Activated naive CD4-positive, alpha-beta T cell treated with anti-CD3 and anti-CD28 coated beads, Interleukin-2, amount 50 U/mL, for 16 hours (primary cell): ENCODE data around the gene NPSR1.
"Not testable (repeated sequence)": the region's sequence is repeated elsewhere in the genome, so short reads cannot be mapped to it uniquely, and the experiment has no call there.

ENCODE experiments used
- DNase-seq: peaks from one replicate; pipeline ENCODE4 v3.0.0-alpha.2; 2020

The NPSR1 gene

GRCh38 chr7:34657632-34658268 is at the start of gene NPSR1:
Gene NPSR1, plus strand, starts transcription at chr7:34658218. Its CDS starts 195 bp downstream, at chr7:34658413.
- no peak for DNase-seq

- no peak for DNase-seq
Measured at GRCh38 chr7:34612661-34613060, 45.4 kb upstream of the NPSR1 start.

- no peak for DNase-seq
Measured at GRCh38 chr7:34620425-34620824, 37.6 kb upstream of the NPSR1 start.

GRCh38 chr7:34622182-34622581 is 35.8 kb upstream of the NPSR1 start:
- DNase-seq, result no peak

GRCh38 chr7:34622771-34623250 is 35.2 kb upstream of the NPSR1 start:
- DNase-seq, result no peak

GRCh38 chr7:34628618-34629017 is 29.4 kb upstream of the NPSR1 start:
- DNase-seq, result not testable (repeated sequence)

- no peak for DNase-seq
Measured at GRCh38 chr7:34652809-34653208, 5.2 kb upstream of the NPSR1 start.

GRCh38 chr7:34653787-34654186 is 4.2 kb upstream of the NPSR1 start:
- no peak for DNase-seq

GRCh38 chr7:34655384-34655783 is 2.6 kb upstream of the NPSR1 start:
- no peak for DNase-seq

- DNase-seq, result no peak
Measured at GRCh38 chr7:34656041-34656440, 2.0 kb upstream of the NPSR1 start.

- no peak for DNase-seq
Measured at GRCh38 chr7:34659472-34660075, 1.6 kb downstream of the NPSR1 start.

- no peak for DNase-seq
Measured at GRCh38 chr7:34662058-34662708, 4.2 kb downstream of the NPSR1 start.

GRCh38 chr7:34664755-34665154 is 6.7 kb downstream of the NPSR1 start:
- no peak for DNase-seq

GRCh38 chr7:34672430-34672829 is 14.4 kb downstream of the NPSR1 start:
- DNase-seq, result no peak

- DNase-seq, result no peak
Measured at GRCh38 chr7:34673066-34673465, 15.0 kb downstream of the NPSR1 start.

GRCh38 chr7:34675749-34676374 is 17.8 kb downstream of the NPSR1 start:
- DNase-seq, result no peak

GRCh38 chr7:34677491-34677890 is 19.5 kb downstream of the NPSR1 start:
- no peak for DNase-seq

- no peak for DNase-seq
Measured at GRCh38 chr7:34687529-34687928, 29.5 kb downstream of the NPSR1 start.

- no peak for DNase-seq
Measured at GRCh38 chr7:34696415-34696814, 38.4 kb downstream of the NPSR1 start.

GRCh38 chr7:34709771-34710170 is 51.8 kb downstream of the NPSR1 start:
- no peak for DNase-seq

GRCh38 chr7:34718867-34719266 is 60.8 kb downstream of the NPSR1 start:
- DNase-seq, result no peak

- no peak for DNase-seq
Measured at GRCh38 chr7:34719636-34720035, 61.6 kb downstream of the NPSR1 start.

- DNase-seq, result no peak
Measured at GRCh38 chr7:34720289-34720688, 62.3 kb downstream of the NPSR1 start.

- no peak for DNase-seq
Measured at GRCh38 chr7:34723338-34723737, 65.3 kb downstream of the NPSR1 start.
